ENCODE data around the gene CCDC47. TPM values are rescaled to one million over a fixed set of nuclear protein-coding genes. Genes with fewer than 3 reads are reported as not detected.
"Not testable (repeated sequence)": the region's sequence is repeated elsewhere in the genome, so short reads cannot be mapped to it uniquely, and the experiment has no call there.

CCDC47 gene, protein sequence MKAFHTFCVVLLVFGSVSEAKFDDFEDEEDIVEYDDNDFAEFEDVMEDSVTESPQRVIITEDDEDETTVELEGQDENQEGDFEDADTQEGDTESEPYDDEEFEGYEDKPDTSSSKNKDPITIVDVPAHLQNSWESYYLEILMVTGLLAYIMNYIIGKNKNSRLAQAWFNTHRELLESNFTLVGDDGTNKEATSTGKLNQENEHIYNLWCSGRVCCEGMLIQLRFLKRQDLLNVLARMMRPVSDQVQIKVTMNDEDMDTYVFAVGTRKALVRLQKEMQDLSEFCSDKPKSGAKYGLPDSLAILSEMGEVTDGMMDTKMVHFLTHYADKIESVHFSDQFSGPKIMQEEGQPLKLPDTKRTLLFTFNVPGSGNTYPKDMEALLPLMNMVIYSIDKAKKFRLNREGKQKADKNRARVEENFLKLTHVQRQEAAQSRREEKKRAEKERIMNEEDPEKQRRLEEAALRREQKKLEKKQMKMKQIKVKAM
- total RNA-seq (2014; rRNA removed; shearing (Covaris generic)), result 50.4 and 69.3 TPM in 2 replicates

GRCh38 chr17:63773272-63774140 lies at the start of gene CCDC47:
CCDC47 (minus strand) TSS chr17:63773597; CDS start chr17:63766175, 7,422 bp downstream.
- DNase-seq (ENCODE audit: low spot score), result peak; percentile 100

DNA sequence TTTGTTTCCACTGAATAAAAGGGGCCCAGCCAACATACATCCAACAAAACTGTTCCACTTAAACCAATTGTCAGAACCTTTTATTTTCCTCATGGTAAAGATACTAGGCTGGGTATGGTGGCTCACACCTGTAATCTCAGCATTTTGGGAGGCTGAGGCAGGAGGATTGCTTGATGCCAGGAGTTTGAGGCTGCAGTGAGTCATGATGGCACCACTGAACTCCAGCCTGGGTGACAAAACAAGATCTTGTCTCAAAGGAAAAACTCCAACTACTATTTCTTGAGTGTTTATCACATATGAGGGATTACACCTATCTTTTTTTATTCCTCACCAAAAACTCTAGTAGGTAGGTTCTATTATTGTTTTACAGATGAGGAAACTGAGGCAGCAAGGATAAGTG lies 49.1 kb upstream of the CCDC47 start:
- DNase-seq (ENCODE audit: low spot score), result no peak

- DNase-seq (ENCODE audit: low spot score), result no peak
Measured at GRCh38 chr17:63821804-63822203, 48.4 kb upstream of the CCDC47 start.

- DNase-seq (ENCODE audit: low spot score), result no peak
Measured at GRCh38 chr17:63820963-63821561, 47.7 kb upstream of the CCDC47 start.

DNA sequence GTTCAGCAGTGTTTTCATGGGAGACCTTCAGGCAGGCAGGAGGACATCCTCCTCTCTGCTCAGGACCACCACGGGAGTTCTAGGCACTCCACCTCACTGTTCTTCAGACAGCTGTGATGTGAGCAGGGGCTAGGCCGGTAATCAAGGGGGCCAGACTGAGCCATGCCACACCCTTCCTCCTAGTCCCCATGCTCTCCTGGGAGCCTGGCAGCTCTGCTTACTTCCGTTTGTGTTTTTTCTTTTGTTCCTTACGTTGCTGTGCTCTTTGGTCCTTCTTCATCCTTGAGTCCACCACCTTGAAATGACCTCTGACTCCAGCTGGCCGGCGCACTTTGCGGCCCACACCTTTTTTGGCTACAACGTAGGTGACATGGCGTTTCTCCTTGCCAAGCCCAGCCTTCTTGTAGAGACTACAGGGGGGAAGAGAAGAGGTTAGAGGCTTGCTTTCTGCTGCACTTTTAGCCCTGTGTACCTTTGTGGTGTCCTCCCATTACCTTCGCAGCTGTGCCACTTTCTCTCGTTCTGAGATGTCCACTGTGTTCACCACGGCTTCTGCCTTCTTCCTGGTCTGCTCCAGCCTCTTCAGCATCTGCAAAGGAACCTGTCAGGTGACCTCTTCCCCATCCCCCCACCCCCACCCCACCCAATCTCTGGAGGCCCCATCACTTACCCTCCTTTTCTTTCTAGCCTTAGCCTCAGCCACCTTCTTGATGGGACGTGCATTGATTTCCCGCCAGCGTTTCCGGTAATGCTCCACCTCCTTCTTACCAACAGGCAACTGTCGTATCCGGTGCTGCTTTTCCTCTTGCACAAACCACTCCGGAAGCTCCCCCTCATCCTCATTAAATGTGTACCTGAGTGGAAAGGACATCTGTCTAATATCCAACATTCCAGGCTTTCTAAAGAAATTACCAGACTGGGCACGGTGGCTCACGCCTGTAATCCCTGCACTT lies 46.5 kb upstream of the CCDC47 start:
- DNase-seq (ENCODE audit: low spot score), result no peak

- DNase-seq (ENCODE audit: low spot score), result no peak
Measured at GRCh38 chr17:63819131-63819530, 45.7 kb upstream of the CCDC47 start.

- no peak for DNase-seq (ENCODE audit: low spot score)
Measured at GRCh38 chr17:63817736-63818385, 44.5 kb upstream of the CCDC47 start.

DNA sequence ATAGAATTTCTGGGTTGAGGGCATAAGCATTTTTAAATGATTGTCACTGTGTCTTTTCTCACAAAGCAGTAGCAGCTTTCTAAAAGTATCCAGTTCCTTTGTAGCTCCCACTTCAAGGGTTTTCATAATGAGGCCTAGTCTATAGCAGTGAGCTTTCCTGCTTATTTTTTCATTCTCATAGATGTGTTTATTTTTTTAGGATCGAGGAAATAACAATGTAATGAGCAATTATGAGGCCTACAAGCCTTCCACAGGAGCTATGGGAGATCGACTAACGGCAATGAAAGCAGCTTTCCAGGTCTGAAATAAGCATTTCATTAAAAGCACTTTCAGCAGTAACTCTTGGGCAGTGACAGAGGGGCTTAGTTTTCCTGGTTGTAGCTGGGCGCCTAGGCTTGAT lies 43.3 kb upstream of the CCDC47 start:
- no peak for DNase-seq (ENCODE audit: low spot score)

- DNase-seq (ENCODE audit: low spot score), result no peak
Measured at GRCh38 chr17:63816123-63816522, 42.7 kb upstream of the CCDC47 start.

GRCh38 chr17:63809970-63810369 lies 36.6 kb upstream of the CCDC47 start:
- no peak for DNase-seq (ENCODE audit: low spot score)

DNA sequence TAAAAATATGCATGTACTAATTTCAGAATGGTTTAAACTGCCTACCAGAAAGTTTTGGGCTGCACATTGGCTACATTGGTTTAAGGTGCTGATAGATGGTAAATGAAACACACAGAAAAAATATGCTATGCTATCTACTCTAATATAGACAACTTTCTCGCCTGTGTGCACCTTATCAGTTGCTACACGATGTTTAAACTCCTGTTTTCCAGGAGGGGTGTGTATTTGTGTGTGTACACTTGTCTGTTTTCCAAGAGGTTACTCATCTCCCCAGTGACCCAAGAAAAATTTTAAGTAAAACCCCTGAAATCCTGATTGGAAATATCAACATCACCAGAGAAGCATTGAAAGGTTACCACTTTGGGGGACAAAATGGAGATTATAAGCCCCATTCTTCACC lies 32.2 kb upstream of the CCDC47 start:
- DNase-seq (ENCODE audit: low spot score), result no peak

GRCh38 chr17:63804328-63804727 lies 30.9 kb upstream of the CCDC47 start:
- DNase-seq (ENCODE audit: low spot score), result no peak

DNA sequence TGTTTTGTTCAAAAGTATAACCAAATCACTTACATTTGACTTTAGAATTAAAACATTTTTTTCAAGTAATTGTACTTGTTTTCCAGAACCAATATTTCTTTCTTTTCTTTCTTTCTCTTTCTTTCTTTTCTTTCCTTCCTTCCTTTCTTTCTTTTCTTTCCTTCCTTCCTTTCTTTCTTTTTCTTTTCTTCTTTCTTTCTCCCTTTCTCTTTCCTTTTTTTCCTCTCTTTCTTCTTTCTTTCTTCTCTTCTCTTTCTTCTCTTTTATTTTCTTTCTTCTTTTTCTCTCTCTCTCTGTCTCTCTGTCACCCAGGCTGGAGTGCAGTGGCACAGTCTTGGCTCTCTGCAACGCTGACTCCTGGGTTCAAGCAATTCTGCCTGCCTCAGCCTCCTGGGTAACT lies 27.4 kb upstream of the CCDC47 start:
- DNase-seq (ENCODE audit: low spot score), result no peak

DNA sequence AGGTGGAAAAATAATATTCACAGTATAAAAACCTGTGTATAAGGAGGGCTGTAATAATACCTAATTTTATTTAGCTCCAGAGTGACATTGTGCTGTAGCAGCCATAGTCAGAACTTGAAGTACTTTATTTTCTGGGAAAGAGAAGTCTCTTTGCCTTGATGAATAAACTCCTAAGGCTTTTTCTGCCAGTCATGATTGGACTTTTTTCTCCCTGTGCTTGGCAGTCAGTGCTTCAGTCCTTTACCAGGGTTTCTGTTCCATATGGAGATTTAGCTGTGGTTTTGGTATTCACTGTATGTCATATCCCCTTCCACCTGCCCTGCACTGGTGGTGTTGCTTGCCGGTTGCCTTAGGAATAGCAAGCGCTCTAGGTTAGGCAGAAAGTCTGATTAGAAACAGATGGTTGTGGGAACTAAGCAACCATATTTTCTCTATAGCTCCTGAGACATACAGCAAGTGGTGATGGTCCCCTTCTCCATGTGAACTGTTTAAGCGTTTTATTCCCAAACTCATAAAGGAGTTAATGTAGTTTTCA lies 25.2 kb upstream of the CCDC47 start:
- DNase-seq (ENCODE audit: low spot score), result no peak

DNA sequence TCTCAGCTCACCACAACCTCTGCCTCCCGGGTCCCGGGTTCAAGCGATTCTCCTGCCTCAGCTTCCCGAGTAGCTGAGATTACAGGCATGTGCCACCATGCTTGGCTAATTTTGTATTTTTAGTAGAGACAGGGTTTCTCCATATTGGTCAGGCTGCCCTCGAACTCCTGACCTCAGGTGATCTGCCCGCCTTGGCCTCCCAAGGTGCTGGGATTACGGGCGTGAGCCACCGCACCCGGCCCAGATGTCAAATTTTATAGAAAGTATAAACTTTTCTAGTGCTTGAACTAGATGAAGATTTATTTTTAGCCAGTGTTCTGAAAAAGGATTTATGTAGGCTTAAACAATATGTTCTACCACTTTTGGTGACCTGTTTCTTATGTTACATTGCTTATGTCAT lies 23.0 kb upstream of the CCDC47 start:
- not testable (repeated sequence) for DNase-seq (ENCODE audit: low spot score)

- DNase-seq (ENCODE audit: low spot score), result no peak
Measured at GRCh38 chr17:63792055-63792729, 18.8 kb upstream of the CCDC47 start.

DNA sequence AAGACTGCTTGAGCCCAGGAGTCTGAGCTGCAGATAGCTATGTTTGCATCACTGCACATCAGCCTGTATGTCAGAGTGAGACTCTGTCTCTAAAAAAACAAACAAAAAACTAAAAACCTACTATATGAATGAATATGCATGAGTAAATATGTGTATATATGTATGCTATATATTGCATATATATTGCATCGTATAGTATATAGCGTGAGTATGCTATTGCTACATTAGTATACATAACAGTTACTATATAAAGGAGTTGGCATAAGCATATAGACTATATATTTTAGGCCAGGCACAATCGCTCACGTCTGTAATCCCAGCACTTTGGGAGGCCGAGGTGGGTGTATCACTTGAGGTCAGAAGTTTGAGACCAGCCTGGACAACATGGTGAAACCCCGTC lies 16.7 kb upstream of the CCDC47 start:
- DNase-seq (ENCODE audit: low spot score), result no peak

DNA sequence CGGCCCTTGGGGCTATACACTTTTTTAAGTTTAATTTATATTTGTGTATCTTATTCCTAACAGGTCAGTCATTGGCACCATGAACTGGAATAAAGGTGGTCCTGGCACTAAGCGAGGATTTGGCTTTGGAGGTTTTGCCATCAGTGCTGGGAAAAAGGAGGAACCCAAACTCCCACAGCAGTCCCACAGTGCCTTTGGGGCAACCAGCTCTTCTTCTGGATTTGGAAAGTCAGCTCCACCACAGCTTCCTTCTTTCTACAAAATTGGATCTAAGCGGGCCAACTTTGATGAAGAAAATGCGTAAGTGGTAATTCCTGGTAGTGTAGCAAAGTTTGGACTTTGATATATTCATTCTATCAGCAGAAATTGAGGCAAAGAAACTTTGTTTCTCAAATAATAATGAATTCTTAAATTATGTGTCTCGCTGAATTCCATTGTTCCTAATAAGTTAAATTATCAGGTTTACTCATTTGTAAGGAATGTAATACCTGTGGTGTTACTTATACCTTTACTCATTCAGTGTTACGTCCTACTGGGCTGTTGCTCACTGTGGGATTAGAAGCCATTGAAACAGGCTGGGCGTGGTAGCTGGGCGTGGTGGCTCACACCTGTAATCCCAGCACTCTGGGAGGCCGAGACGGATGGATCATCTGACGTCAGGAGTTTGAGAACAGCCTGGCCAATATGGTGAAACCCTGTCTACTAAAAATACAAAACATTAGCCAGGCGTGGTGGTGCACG lies 13.7 kb upstream of the CCDC47 start:
- DNase-seq (ENCODE audit: low spot score), result no peak

DNA sequence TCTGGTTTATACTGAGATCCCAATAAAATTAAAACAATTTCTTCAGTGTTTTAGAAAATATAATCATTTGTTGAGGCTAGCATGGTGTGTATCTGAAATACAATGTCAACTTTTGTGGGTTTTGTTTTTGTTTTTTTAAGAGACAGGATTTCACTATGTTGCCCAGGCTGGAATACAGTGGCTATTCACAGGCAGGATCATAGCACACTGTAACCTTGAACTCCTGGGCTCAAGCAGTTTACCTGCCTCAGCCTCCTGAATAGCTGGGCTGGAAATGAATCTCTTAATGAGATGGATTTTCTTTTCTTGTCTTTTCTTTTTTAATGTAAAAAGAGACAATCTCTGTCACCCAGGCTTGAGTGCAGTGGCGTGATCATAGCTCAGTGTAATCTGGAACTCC lies 12.7 kb upstream of the CCDC47 start:
- DNase-seq (ENCODE audit: low spot score), result no peak

Data from H4 (cell line).